Neural crest cell (in vitro differentiated cells): ENCODE data around the gene MTURN. TPM values are rescaled to one million over a fixed set of nuclear protein-coding genes. Genes with fewer than 3 reads are reported as not detected.

ENCODE experiments used
- DNase-seq: peaks from one replicate; pipeline ENCODE4 v3.0.0; 2021; ENCODE audit warnings: low read depth, mixed read lengths, low spot score
- H3K27ac Mint-ChIP-seq: one replicate; pipeline ENCODE4 v1.8.0; 2021; ENCODE audit warnings: mild to moderate bottlenecking, mixed read lengths; ENCODE audit not compliant: unreplicated experiment
- H3K27me3 Mint-ChIP-seq: 2 replicates; pipeline ENCODE4 v1.8.0; 2021; ENCODE audit warnings: low read depth, mild to moderate bottlenecking, mixed read lengths
- H3K36me3 Mint-ChIP-seq: 2 replicates; pipeline ENCODE4 v1.8.0; 2021; ENCODE audit warnings: low read depth, mild to moderate bottlenecking, mixed read lengths
- H3K4me1 Mint-ChIP-seq: 2 replicates; pipeline ENCODE4 v1.8.0; 2021; ENCODE audit warnings: mixed read lengths
- H3K4me3 Mint-ChIP-seq: one replicate; pipeline ENCODE4 v1.8.0; 2021; ENCODE audit warnings: mild to moderate bottlenecking, mixed read lengths
- H3K9me3 Mint-ChIP-seq: 2 replicates; pipeline ENCODE4 v1.8.0; 2021; ENCODE audit warnings: mixed read lengths
- total RNA-seq: library from RNA; stranded (reverse); gene quantifications from 2 replicates; pipeline ENCODE4 v1.2.1, GENCODE V29; 2021
- TF ChIP-seq, protein P1 (sequence below): fragments of 200-600 bp; sonication (generic); conservative IDR thresholded peaks from 2 replicates; pipeline ENCODE4 v1.5.0; 2021; ENCODE audit warnings: antibody characterized with exemption, mild to moderate bottlenecking

Gene MTURN
- total RNA-seq, 1 donor from 2014 or later, result 6.6 TPM

DNA sequence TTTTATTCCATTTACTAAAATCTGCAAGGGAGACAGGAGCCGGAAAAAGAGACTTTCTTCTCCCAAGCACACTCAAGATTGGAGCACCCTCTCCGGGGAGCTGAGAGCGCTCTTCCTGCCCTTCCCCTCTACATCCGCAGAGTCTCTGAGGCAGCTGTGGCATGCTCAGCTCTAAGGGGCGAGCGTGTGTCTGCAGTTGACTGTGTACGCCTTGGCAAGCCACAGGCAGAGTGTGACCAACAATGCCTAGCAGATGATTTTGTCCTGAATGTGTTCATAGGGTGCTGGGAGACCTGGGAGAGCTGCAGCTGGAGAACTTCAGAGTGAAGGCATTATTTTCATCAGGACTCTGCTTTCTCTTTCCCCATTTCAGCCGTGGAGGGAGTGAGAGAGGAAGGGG lies 20.7 kb downstream of the MTURN start:
- no peaks in the 10 kb centered on the region for H3K36me3 Mint-ChIP-seq
- H3K4me3 Mint-ChIP-seq, result no peak overlapping the region
- H3K9me3 Mint-ChIP-seq, result no peaks in the 10 kb centered on the region
- TF ChIP-seq, protein P1, sequence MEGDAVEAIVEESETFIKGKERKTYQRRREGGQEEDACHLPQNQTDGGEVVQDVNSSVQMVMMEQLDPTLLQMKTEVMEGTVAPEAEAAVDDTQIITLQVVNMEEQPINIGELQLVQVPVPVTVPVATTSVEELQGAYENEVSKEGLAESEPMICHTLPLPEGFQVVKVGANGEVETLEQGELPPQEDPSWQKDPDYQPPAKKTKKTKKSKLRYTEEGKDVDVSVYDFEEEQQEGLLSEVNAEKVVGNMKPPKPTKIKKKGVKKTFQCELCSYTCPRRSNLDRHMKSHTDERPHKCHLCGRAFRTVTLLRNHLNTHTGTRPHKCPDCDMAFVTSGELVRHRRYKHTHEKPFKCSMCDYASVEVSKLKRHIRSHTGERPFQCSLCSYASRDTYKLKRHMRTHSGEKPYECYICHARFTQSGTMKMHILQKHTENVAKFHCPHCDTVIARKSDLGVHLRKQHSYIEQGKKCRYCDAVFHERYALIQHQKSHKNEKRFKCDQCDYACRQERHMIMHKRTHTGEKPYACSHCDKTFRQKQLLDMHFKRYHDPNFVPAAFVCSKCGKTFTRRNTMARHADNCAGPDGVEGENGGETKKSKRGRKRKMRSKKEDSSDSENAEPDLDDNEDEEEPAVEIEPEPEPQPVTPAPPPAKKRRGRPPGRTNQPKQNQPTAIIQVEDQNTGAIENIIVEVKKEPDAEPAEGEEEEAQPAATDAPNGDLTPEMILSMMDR, result no peak
- no peak overlapping the region for H3K27ac Mint-ChIP-seq
- DNase-seq, result no peak
- H3K27me3 Mint-ChIP-seq, result no peaks in the 10 kb centered on the region
- H3K4me1 Mint-ChIP-seq, result no peaks in the 10 kb centered on the region

DNA sequence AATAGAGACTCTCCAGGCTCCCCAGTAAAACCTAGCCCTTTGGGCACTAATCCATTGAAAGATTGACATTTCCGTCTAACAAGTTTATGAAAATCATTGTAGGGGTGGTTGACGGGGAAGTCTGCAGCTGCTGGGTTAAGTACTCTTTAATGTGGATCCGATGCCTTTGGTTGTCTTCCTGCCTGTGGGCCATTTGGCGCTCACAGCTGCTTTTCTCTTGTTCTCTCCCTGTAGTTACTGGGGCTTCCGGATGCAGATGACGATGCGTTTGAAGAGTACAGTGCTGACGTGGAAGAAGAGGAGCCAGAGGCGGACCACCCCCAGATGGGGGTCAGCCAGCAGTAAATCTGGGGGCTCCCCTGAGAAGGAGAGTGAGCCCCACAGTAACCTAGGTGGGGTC lies 22.4 kb downstream of the MTURN start:
- DNase-seq, result no peak
- no peaks in the 10 kb centered on the region for H3K9me3 Mint-ChIP-seq
- H3K36me3 Mint-ChIP-seq, result no peaks in the 10 kb centered on the region
- H3K27ac Mint-ChIP-seq, result no peak overlapping the region
- no peak overlapping the region for H3K4me3 Mint-ChIP-seq
- TF ChIP-seq, protein P1, result no peak
- H3K4me1 Mint-ChIP-seq, result peaks cover 3% of the 10 kb centered on the region
- H3K27me3 Mint-ChIP-seq, result no peaks in the 10 kb centered on the region

DNA sequence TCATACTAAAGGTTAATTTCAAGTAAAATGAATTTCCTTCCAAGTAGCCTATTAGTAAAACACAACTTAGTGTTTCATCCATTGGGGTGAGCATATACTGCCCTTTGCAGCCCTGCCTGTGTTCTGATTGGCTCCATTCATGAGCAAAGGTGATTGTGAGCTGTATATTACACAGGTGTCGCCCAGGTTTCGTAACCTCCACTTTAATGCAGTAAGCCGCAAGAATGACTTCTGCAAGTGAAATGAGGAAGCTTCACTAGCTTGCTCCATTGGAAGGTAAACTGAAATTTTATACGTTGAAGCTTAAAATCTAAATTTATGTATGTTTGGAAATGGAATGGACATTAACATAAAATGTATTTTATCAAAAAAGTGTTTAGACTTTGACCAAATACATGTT lies 24.4 kb downstream of the MTURN start:
- H3K4me3 Mint-ChIP-seq, result no peak overlapping the region
- no peaks in the 10 kb centered on the region for H3K9me3 Mint-ChIP-seq
- no peaks in the 10 kb centered on the region for H3K27me3 Mint-ChIP-seq
- no peak overlapping the region for H3K27ac Mint-ChIP-seq
- TF ChIP-seq, protein P1, result no peak
- no peaks in the 10 kb centered on the region for H3K36me3 Mint-ChIP-seq
- H3K4me1 Mint-ChIP-seq, result peaks cover 23% of the 10 kb centered on the region
- no peak for DNase-seq

DNA sequence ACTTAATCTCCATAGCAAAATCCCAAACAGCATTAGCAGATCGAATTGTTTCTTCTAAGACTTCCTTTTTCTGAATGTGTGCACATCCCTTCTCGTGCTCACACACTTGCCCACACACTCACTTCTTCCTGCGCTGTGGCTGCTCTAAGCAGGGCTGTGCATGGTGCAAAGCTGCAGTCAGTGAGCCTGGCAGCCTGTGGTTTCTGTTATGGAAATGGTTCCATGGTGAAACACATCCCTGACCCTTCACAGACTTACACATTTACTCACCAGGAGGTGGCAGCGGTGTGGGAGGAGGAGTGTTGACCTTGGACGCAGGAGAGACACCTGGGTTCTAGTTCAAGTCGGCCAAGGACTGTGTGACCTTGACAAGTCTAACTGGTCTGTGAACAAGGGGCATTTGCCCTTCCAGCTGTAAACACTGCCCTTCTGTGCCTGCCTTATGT lies 24.9 kb downstream of the MTURN start:
- Mint-ChIP-seq H3K27me3 (no peaks in the 10 kb centered on the region), H3K4me1 (peaks cover 28% of the 10 kb centered on the region), H3K36me3 (no peaks in the 10 kb centered on the region), H3K4me3 (no peak overlapping the region), H3K9me3 (no peaks in the 10 kb centered on the region), H3K27ac (no peak overlapping the region)
- TF ChIP-seq, protein P1, result peak; percentile 22
- DNase-seq, result no peak

DNA sequence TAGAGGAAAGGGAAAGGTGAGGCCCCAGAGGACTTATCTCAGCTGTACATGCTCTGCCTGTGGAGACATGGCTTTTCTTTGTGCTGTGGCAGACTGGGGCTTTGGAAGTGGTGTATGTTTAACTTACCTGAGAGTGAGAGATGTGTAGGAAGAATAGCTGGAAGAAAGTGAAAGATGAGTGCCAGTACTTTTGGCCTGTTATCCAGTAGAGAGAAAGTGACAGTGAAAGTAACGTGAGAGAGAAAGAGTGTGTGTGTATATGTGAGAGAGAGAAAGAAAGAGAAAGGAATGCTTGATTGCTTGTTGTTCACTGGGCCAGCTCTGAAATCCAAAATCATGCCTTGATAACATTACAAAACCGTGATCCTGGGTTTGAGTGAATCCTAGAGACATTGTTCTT lies 25.5 kb downstream of the MTURN start:
- no peaks in the 10 kb centered on the region for H3K9me3 Mint-ChIP-seq
- peaks cover 29% of the 10 kb centered on the region for H3K4me1 Mint-ChIP-seq
- no peak overlapping the region for H3K27ac Mint-ChIP-seq
- H3K27me3 Mint-ChIP-seq, result no peaks in the 10 kb centered on the region
- TF ChIP-seq, protein P1, result no peak
- no peak overlapping the region for H3K4me3 Mint-ChIP-seq
- no peak for DNase-seq
- H3K36me3 Mint-ChIP-seq, result no peaks in the 10 kb centered on the region

DNA sequence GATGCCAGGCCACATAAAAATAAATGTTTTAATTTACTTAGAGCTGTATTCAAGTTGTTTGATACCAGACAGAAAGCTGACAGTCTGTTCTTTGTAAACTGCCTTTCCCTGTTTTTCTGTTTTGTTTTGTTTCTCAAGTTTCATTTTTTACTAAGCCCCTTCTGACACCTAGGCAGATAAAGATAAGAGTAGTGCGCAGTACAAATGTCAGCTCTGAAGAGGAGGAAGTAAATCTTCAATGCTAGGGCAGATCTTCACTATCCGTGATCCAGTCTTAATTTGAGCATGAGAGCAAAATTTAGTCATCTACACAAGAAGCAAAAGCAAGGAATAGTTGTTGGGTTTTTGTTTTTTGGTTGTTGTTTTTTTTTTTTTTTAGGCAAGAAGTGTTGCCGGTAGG lies 27.3 kb downstream of the MTURN start:
- H3K9me3 Mint-ChIP-seq, result no peaks in the 10 kb centered on the region
- H3K36me3 Mint-ChIP-seq, result no peaks in the 10 kb centered on the region
- TF ChIP-seq, protein P1, result no peak
- no peak overlapping the region for H3K27ac Mint-ChIP-seq
- no peak for DNase-seq
- peaks cover 4% of the 10 kb centered on the region for H3K27me3 Mint-ChIP-seq
- peak overlapping the region; percentile 25 for H3K4me3 Mint-ChIP-seq
- peaks cover 32% of the 10 kb centered on the region for H3K4me1 Mint-ChIP-seq
